ENCODE data around the gene PLA2G2D. TPM values are rescaled to one million over a fixed set of nuclear protein-coding genes. Genes with fewer than 3 reads are reported as not detected.

PLA2G2D gene
- total RNA-seq, 4 donors from 2014 or later = not detected

DNA sequence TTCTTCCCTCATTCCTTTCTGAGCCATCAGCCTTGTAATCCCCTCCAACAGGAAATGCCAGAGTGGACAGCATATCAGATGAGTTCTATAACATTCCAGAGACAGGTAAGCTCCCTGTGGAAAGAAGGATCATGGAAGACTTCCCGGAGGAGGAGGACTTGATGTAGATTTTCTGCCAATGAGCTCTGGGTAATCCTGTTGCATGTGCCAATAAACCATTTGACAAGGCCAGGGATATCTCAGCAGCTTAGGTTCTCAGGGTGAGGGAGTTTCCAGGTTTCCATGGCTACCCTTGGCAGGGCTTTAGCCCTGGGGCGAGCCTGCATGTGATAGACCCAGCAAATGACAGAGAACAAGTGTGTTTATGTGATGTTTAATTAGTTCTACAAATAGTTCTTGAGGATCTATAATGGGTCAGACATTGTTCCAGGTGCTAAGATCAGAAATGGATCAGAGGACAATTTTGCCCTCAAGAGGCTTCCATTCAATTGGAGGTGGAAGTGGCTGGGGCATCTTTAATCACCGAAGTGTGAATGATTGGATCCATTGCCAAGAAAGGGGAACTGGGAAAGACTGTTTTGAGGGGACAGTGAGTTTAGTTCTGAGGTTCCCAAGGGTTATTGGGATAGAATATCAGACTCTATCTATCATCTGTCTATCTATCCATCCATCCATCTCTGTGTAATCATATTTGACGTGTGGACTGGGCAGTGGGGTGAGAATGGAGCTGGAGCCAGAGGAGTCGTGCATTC lies 42.5 kb downstream of the PLA2G2D start:
- Histone ChIP-seq H3K27ac (no peak overlapping the region), H3K4me3 (no peak overlapping the region), H3K9me3 (no peaks in the 10 kb centered on the region), H3K36me3 (no peaks in the 10 kb centered on the region), H3K27me3 (no peaks in the 10 kb centered on the region), H3K4me1 (peaks cover 0 to 65% (median 0%) of the 10 kb centered on the region in 3 donors)
- ATAC-seq = no peak
- 93 to 98% methylated on average over 4 to 5 of the region's 5 CpGs for WGBS, 2 donors (ENCODE audit: low coverage in 1 of 2)
- no peak for TF ChIP-seq POLR2AphosphoS5 (IDR thresholded peaks at IDR 0.05)
- TF ChIP-seq, protein P1, sequence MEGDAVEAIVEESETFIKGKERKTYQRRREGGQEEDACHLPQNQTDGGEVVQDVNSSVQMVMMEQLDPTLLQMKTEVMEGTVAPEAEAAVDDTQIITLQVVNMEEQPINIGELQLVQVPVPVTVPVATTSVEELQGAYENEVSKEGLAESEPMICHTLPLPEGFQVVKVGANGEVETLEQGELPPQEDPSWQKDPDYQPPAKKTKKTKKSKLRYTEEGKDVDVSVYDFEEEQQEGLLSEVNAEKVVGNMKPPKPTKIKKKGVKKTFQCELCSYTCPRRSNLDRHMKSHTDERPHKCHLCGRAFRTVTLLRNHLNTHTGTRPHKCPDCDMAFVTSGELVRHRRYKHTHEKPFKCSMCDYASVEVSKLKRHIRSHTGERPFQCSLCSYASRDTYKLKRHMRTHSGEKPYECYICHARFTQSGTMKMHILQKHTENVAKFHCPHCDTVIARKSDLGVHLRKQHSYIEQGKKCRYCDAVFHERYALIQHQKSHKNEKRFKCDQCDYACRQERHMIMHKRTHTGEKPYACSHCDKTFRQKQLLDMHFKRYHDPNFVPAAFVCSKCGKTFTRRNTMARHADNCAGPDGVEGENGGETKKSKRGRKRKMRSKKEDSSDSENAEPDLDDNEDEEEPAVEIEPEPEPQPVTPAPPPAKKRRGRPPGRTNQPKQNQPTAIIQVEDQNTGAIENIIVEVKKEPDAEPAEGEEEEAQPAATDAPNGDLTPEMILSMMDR (IDR thresholded peaks at IDR 0.05) = no peak
- no peak for TF ChIP-seq POLR2A (IDR thresholded peaks at IDR 0.05)
- TF ChIP-seq EP300 (IDR thresholded peaks at IDR 0.05) = no peak

DNA sequence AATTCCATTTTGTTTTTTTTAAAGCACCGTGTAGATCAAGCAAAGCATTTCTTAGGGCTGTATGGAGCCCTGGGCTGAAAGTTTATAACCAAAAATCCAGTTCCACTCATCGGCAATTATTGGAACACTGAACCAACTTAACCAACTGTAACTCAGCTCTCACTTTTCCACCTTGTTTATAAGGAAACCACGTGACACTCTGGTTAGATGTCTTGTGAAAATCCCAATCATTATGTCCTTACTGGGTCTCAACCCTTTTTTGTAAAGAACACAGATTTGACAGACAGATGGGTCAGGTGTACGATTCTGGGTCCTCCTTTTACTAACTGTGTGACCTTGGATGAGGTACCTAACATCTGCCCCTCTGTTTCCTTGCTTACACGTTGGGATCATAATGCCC lies 43.1 kb downstream of the PLA2G2D start:
- TF ChIP-seq EP300 (IDR thresholded peaks at IDR 0.05) (no peak), POLR2A (IDR thresholded peaks at IDR 0.05) (no peak), POLR2AphosphoS5 (IDR thresholded peaks at IDR 0.05) (no peak)
- TF ChIP-seq, protein P1 (IDR thresholded peaks at IDR 0.05) = no peak

DNA sequence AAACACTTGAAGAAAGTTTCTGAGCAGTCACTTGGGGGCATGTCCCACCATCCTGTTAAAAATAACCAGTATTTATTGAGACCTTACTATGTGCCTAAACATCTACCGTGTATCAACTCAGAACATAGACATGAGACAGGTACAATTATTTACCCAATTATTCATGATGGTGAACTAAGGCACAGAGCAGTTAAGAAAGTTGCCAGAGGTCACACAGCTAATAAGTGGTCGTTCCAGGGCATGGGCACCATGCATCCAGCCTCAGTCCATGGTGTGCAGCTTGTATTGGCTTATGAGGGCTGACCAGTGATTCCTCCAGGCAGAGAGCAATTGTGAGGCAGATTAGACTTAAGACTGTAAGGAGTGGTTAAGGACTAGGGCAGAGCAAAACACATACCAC lies 44.0 kb downstream of the PLA2G2D start:
- Histone ChIP-seq H3K27ac (no peak overlapping the region), H3K4me3 (no peak overlapping the region), H3K9me3 (no peaks in the 10 kb centered on the region), H3K36me3 (no peaks in the 10 kb centered on the region), H3K4me1 (peaks cover 0 to 74% (median 0%) of the 10 kb centered on the region in 3 donors), H3K27me3 (no peaks in the 10 kb centered on the region)
- WGBS, 2 donors (ENCODE audit: low coverage in 1 of 2) = 88 to 93% methylated on average over 2 of the region's 2 CpGs
- no peak for TF ChIP-seq POLR2A (IDR thresholded peaks at IDR 0.05)
- no peak for TF ChIP-seq POLR2AphosphoS5 (IDR thresholded peaks at IDR 0.05)
- TF ChIP-seq, protein P1 (IDR thresholded peaks at IDR 0.05) = no peak
- no peak for TF ChIP-seq EP300 (IDR thresholded peaks at IDR 0.05)
- no peak for ATAC-seq

More for the DNA sequence above, 43.1 kb downstream of the PLA2G2D start:
- Histone ChIP-seq H3K27me3 (no peaks in the 10 kb centered on the region), H3K36me3 (no peaks in the 10 kb centered on the region), H3K9me3 (no peaks in the 10 kb centered on the region), H3K4me3 (no peak overlapping the region), H3K27ac (no peak overlapping the region), H3K4me1 (peaks cover 0 to 72% (median 0%) of the 10 kb centered on the region in 3 donors)
- no peak for ATAC-seq
- WGBS, 2 donors (ENCODE audit: low coverage in 1 of 2) = 60 to 61% methylated on average over 5 of the region's 5 CpGs

DNA sequence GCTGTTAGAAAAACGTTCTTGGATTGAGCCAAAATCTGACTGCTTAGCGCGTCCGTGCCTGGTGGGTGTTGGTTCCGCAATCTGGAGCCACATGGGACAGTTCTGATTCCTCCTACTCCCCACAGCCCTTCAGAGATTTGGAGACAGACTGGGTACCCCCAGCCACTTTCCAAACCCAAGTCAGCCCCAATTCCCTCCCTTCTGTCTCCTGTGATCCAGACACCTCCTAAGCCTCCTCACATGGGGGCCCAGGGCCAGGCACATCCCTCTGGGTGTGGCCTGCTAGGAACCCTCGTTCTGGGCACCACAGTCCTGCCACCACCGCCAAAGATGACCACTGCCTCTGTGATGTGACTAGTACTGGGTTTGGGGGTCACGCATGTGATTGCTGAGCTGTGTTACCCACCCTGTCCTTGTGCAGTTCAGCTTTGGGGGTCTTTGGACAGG lies 44.6 kb downstream of the PLA2G2D start:
- Histone ChIP-seq H3K36me3 (no peaks in the 10 kb centered on the region), H3K4me3 (no peak overlapping the region), H3K27me3 (no peaks in the 10 kb centered on the region), H3K9me3 (no peaks in the 10 kb centered on the region), H3K27ac (peak overlapping the region in 3 of 4 donors; percentile 27 to 48 (median 45)), H3K4me1 (peaks cover 0 to 74% (median 2%) of the 10 kb centered on the region in 3 donors)
- peak; percentile 37 for ATAC-seq
- WGBS, 2 donors (ENCODE audit: low coverage in 1 of 2) = 24 to 60% methylated on average over 2 to 5 of the region's 8 CpGs
- TF ChIP-seq, protein P1 (IDR thresholded peaks at IDR 0.05) = no peak
- TF ChIP-seq EP300 (IDR thresholded peaks at IDR 0.05) (no peak), POLR2A (IDR thresholded peaks at IDR 0.05) (no peak), POLR2AphosphoS5 (IDR thresholded peaks at IDR 0.05) (peak; percentile 12)
